CD4-positive, alpha-beta memory T cell (primary cell): Measurements from ENCODE around the gene NEGR1. TPM values are rescaled to one million over a fixed set of nuclear protein-coding genes. Genes with fewer than 3 reads are reported as not detected.

ENCODE experiments used
- CTCF ChIA-PET: fragments of 350-600 bp; sonication (Branson Sonifier 250); formaldehyde crosslinking; loops from one replicate; lab custom pipeline; 2021; ENCODE audit warnings: inconsistent platforms; ENCODE audit not compliant: partially characterized antibody; lab: Charles Lee
- POLR2A ChIA-PET: fragments of 350-600 bp; sonication (Branson Sonifier 250); formaldehyde crosslinking; loops from one replicate; lab custom pipeline; 2021; ENCODE audit not compliant: partially characterized antibody; lab: Charles Lee
- DNase-seq, 5 donors: peaks; one replicate each; pipeline versions ENCODE4 v3.0.0 to v3.0.0-alpha.2; 2020 to 2022; ENCODE audit warnings: mixed read lengths in 1 of 5
- H3K27ac ChIP-seq: one replicate; pipeline ENCODE4 v1.7.0; 2013; ENCODE audit warnings: low read depth, low read length
- H3K27me3 ChIP-seq: 2 replicates; pipeline ENCODE4 v1.7.0; 2013; ENCODE audit warnings: mild to moderate bottlenecking, low read length, moderate library complexity; ENCODE audit not compliant: insufficient read depth
- H3K36me3 ChIP-seq: 2 replicates; pipeline ENCODE4 v1.7.0; 2013; ENCODE audit warnings: mild to moderate bottlenecking, low read length, moderate library complexity; ENCODE audit not compliant: insufficient read depth
- H3K4me1 ChIP-seq: 2 replicates; pipeline ENCODE4 v1.7.0; 2013; ENCODE audit warnings: mild to moderate bottlenecking, low read length, moderate library complexity; ENCODE audit not compliant: insufficient read depth
- H3K4me3 ChIP-seq, 2 donors: one replicate each; pipeline ENCODE4 v1.7.0; 2013; ENCODE audit warnings: low read length in 2 of 2, mild to moderate bottlenecking in 1 of 2
- H3K9me3 ChIP-seq, 2 donors: one replicate each; pipeline ENCODE4 v1.7.0; 2013; ENCODE audit warnings: low read length in 2 of 2, control low read depth in 1 of 2; ENCODE audit not compliant: control insufficient read depth in 1 of 2
- H3K27ac Mint-ChIP-seq, 7 donors: one replicate each; pipeline ENCODE4 v1.8.0; 2020 to 2021; ENCODE audit warnings: mixed read lengths in 7 of 7, mild to moderate bottlenecking in 6 of 7, inconsistent platforms in 3 of 7, moderate library complexity in 3 of 7
- H3K27me3 Mint-ChIP-seq, 2 donors: one replicate each; pipeline ENCODE4 v1.8.0; 2020 to 2021; ENCODE audit warnings: mixed read lengths in 2 of 2
- H3K36me3 Mint-ChIP-seq, 2 donors: one replicate each; pipeline ENCODE4 v1.8.0; 2020 to 2021; ENCODE audit warnings: mixed read lengths in 2 of 2, inconsistent platforms in 1 of 2, mild to moderate bottlenecking in 1 of 2
- H3K4me1 Mint-ChIP-seq, 4 donors: one replicate each; pipeline ENCODE4 v1.8.0; 2020 to 2021; ENCODE audit warnings: mixed read lengths in 4 of 4, mild to moderate bottlenecking in 1 of 4
- H3K4me3 Mint-ChIP-seq, 8 donors: one replicate each; pipeline ENCODE4 v1.8.0; 2020 to 2021; ENCODE audit warnings: mixed read lengths in 8 of 8, mild to moderate bottlenecking in 7 of 8, moderate library complexity in 6 of 8, inconsistent platforms in 3 of 8
- H3K9me3 Mint-ChIP-seq, 8 donors: one replicate each; pipeline ENCODE4 v1.8.0; 2020 to 2021; ENCODE audit warnings: mixed read lengths in 8 of 8, mild to moderate bottlenecking in 5 of 8, inconsistent platforms in 3 of 8, moderate library complexity in 1 of 8
- intact Hi-C: fragments of 100-400 bp; cut with micrococcal nuclease; formaldehyde crosslinking; loops from one replicate; pipeline ENCODE4 v1.15.1; 2023
- polyA plus RNA-seq, 2 donors: library from polyadenylated mRNA; unstranded; fragments of 300-500 nt; fragmentation: Illumina TruSeq; gene quantifications; one replicate each; pipeline ENCODE4 v1.2.3, GENCODE V29; 2021
- total RNA-seq, 2 experiments: library from RNA; stranded (reverse); gene quantifications; one replicate each; pipeline ENCODE4 v1.2.3, GENCODE V29; 2021

NEGR1 gene
- total and polyA plus RNA-seq, 4 experiments from 2014 or later = not detected

- Mint-ChIP-seq H3K27me3 (no peaks in the 10 kb centered on the region), H3K4me1 (no peaks in the 10 kb centered on the region), H3K9me3 (peaks cover 0 to 8% (median 4%) of the 10 kb centered on the region in 8 donors), H3K36me3 (no peaks in the 10 kb centered on the region), H3K4me3 (no peak overlapping the region), H3K27ac (no peak overlapping the region)
- intact Hi-C loops = loop anchor here (5.0 kb wide), 1 partner anchor 946 kb away; no protein-coding TSS in a partner anchor
- POLR2A ChIA-PET = no interaction called here
- H3K27ac ChIP-seq = no peak overlapping the region
- no peaks in the 10 kb centered on the region for H3K4me1 ChIP-seq
- CTCF ChIA-PET = no interaction called here
- H3K27me3 ChIP-seq = no peaks in the 10 kb centered on the region
- DNase-seq = no peak
- no peak overlapping the region for H3K4me3 ChIP-seq
- H3K36me3 ChIP-seq = no peaks in the 10 kb centered on the region
- no peaks in the 10 kb centered on the region for H3K9me3 ChIP-seq
These were observed 244.5 kb downstream of the NEGR1 start for GRCh38 chr1:72037745-72038343.

DNA sequence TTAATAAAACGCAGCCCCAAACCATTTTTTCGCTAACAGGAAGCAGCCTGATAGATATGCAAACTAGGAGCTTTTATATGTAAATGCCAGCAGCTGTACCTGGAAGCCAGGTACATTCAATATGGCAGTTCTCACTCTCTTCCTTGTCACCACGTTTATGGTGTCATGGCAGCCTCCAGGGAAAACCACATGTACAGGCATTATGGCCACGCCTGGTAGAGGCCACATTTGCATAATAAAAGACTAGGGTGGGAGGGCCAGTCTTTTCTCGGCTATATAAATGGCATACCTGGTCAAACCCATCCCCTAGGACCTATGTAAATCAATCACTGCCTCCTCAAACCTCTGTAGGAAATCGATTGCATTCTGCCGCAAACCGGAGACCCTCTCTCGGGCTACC lies 247.5 kb downstream of the NEGR1 start:
- CTCF ChIA-PET = no interaction called here

GRCh38 chr1:72023063-72023930 lies 259.0 kb downstream of the NEGR1 start:
- intact Hi-C loops = no loop called here
- Histone ChIP-seq H3K4me3 (no peak overlapping the region), H3K27me3 (no peaks in the 10 kb centered on the region), H3K9me3 (no peaks in the 10 kb centered on the region), H3K4me1 (no peaks in the 10 kb centered on the region), H3K27ac (no peak overlapping the region), H3K36me3 (no peaks in the 10 kb centered on the region)
- no peaks in the 10 kb centered on the region for H3K4me1 Mint-ChIP-seq
- H3K27me3 Mint-ChIP-seq = no peaks in the 10 kb centered on the region
- no peak overlapping the region for H3K27ac Mint-ChIP-seq
- no peak for DNase-seq
- no peak overlapping the region for H3K4me3 Mint-ChIP-seq
- no peaks in the 10 kb centered on the region for H3K36me3 Mint-ChIP-seq
- CTCF ChIA-PET = no interaction called here
- POLR2A ChIA-PET = no interaction called here
- H3K9me3 Mint-ChIP-seq = peaks cover 0 to 9% (median 3%) of the 10 kb centered on the region in 8 donors

More for the DNA sequence above, 247.5 kb downstream of the NEGR1 start:
- POLR2A ChIA-PET = no interaction called here
- H3K27ac ChIP-seq = no peak overlapping the region
- Mint-ChIP-seq H3K9me3 (peaks cover 0 to 6% (median 0%) of the 10 kb centered on the region in 8 donors), H3K27me3 (no peaks in the 10 kb centered on the region), H3K36me3 (no peaks in the 10 kb centered on the region), H3K27ac (no peak overlapping the region), H3K4me3 (no peak overlapping the region), H3K4me1 (no peaks in the 10 kb centered on the region)
- intact Hi-C loops = loop anchor here (5.0 kb wide), 1 partner anchor 943 kb away; no protein-coding TSS in a partner anchor
- DNase-seq = no peak
- H3K4me3 ChIP-seq = no peak overlapping the region
- no peaks in the 10 kb centered on the region for H3K9me3 ChIP-seq
- H3K27me3 ChIP-seq = no peaks in the 10 kb centered on the region
- H3K4me1 ChIP-seq = no peaks in the 10 kb centered on the region
- no peaks in the 10 kb centered on the region for H3K36me3 ChIP-seq

GRCh38 chr1:72018562-72018961 lies 263.8 kb downstream of the NEGR1 start:
- no peak for DNase-seq
- intact Hi-C loops = no loop called here
- no peak overlapping the region for H3K27ac Mint-ChIP-seq

GRCh38 chr1:72015006-72015405 lies 267.3 kb downstream of the NEGR1 start:
- Mint-ChIP-seq H3K4me3 (no peak overlapping the region), H3K4me1 (no peaks in the 10 kb centered on the region), H3K27ac (no peak overlapping the region), H3K36me3 (no peaks in the 10 kb centered on the region), H3K9me3 (peaks cover 0 to 3% (median 0%) of the 10 kb centered on the region in 8 donors), H3K27me3 (no peaks in the 10 kb centered on the region)
- Histone ChIP-seq H3K4me1 (no peaks in the 10 kb centered on the region), H3K36me3 (no peaks in the 10 kb centered on the region), H3K27me3 (no peaks in the 10 kb centered on the region), H3K4me3 (no peak overlapping the region), H3K27ac (no peak overlapping the region), H3K9me3 (no peaks in the 10 kb centered on the region)
- ChIA-PET CTCF (no interaction called here), POLR2A (no interaction called here)
- intact Hi-C loops = no loop called here
- no peak for DNase-seq

More at GRCh38 chr1:72018562-72018961, 263.8 kb downstream of the NEGR1 start:
- H3K9me3 Mint-ChIP-seq = peaks cover 0 to 2% (median 0%) of the 10 kb centered on the region in 8 donors
- Histone ChIP-seq H3K27ac (no peak overlapping the region), H3K27me3 (no peaks in the 10 kb centered on the region), H3K4me1 (no peaks in the 10 kb centered on the region), H3K4me3 (no peak overlapping the region), H3K36me3 (no peaks in the 10 kb centered on the region), H3K9me3 (no peaks in the 10 kb centered on the region)
- H3K36me3 Mint-ChIP-seq = no peaks in the 10 kb centered on the region
- POLR2A ChIA-PET = no interaction called here
- no peak overlapping the region for H3K4me3 Mint-ChIP-seq
- CTCF ChIA-PET = no interaction called here
- no peaks in the 10 kb centered on the region for H3K27me3 Mint-ChIP-seq
- H3K4me1 Mint-ChIP-seq = no peaks in the 10 kb centered on the region

GRCh38 chr1:72013161-72013560 lies 269.2 kb downstream of the NEGR1 start:
- H3K27ac ChIP-seq = no peak overlapping the region
- intact Hi-C loops = no loop called here
- ChIA-PET POLR2A (no interaction called here), CTCF (no interaction called here)
- no peak overlapping the region for H3K27ac Mint-ChIP-seq
- H3K4me1 ChIP-seq = no peaks in the 10 kb centered on the region
- H3K36me3 Mint-ChIP-seq = no peaks in the 10 kb centered on the region
- DNase-seq = no peak
- H3K9me3 Mint-ChIP-seq = peaks cover 0 to 6% (median 0%) of the 10 kb centered on the region in 8 donors
- no peaks in the 10 kb centered on the region for H3K27me3 Mint-ChIP-seq
- no peaks in the 10 kb centered on the region for H3K27me3 ChIP-seq
- no peaks in the 10 kb centered on the region for H3K36me3 ChIP-seq
- H3K4me3 ChIP-seq = no peak overlapping the region
- H3K4me1 Mint-ChIP-seq = no peaks in the 10 kb centered on the region
- no peak overlapping the region for H3K4me3 Mint-ChIP-seq
- H3K9me3 ChIP-seq = no peaks in the 10 kb centered on the region

- Mint-ChIP-seq H3K4me3 (no peak overlapping the region), H3K27ac (no peak overlapping the region), H3K36me3 (no peaks in the 10 kb centered on the region), H3K4me1 (no peaks in the 10 kb centered on the region), H3K27me3 (no peaks in the 10 kb centered on the region), H3K9me3 (peaks cover 0 to 6% (median 0%) of the 10 kb centered on the region in 8 donors)
- POLR2A ChIA-PET = no interaction called here
- intact Hi-C loops = no loop called here
- no peaks in the 10 kb centered on the region for H3K36me3 ChIP-seq
- H3K4me3 ChIP-seq = no peak overlapping the region
- DNase-seq = no peak
- H3K9me3 ChIP-seq = no peaks in the 10 kb centered on the region
- H3K27me3 ChIP-seq = no peaks in the 10 kb centered on the region
- CTCF ChIA-PET = no interaction called here
- no peaks in the 10 kb centered on the region for H3K4me1 ChIP-seq
- no peak overlapping the region for H3K27ac ChIP-seq
These were observed 270.6 kb downstream of the NEGR1 start for GRCh38 chr1:72011721-72012120.
